Activated CD8-positive, alpha-beta memory T cell treated with anti-CD3 and anti-CD28 coated beads, Interleukin-2, amount 10 ng/mL, durations not matched to agents 7 days and 5 days (primary cell): Measurements from ENCODE around the gene MYOZ1. TPM values are rescaled to one million over a fixed set of nuclear protein-coding genes. Genes with fewer than 3 reads are reported as not detected.
"Not testable (repeated sequence)": the region's sequence is repeated elsewhere in the genome, so short reads cannot be mapped to it uniquely, and the experiment has no call there.

ENCODE experiments used
- ATAC-seq: fragments of 150-1000 bp; cut with Tn5 transposase; one replicate; pipeline ENCODE4 v1.10.0; 2021; ENCODE audit warnings: moderate library complexity
- CTCF ChIA-PET: fragments of 350-600 bp; sonication (Branson Sonifier 250); formaldehyde crosslinking; loops from one replicate; lab custom pipeline; 2021; ENCODE audit warnings: antibody characterized with exemption; lab: Charles Lee
- DNase-seq: peaks from one replicate; pipeline ENCODE4 v3.0.0-alpha.2; 2020
- H3K27ac Mint-ChIP-seq: one replicate; pipeline ENCODE4 v1.8.0; 2021; ENCODE audit warnings: mild to moderate bottlenecking, mixed read lengths
- H3K27me3 Mint-ChIP-seq: one replicate; pipeline ENCODE4 v1.8.0; 2021; ENCODE audit warnings: mixed read lengths
- H3K36me3 Mint-ChIP-seq: one replicate; pipeline ENCODE4 v1.8.0; 2021; ENCODE audit warnings: mild to moderate bottlenecking, mixed read lengths
- H3K4me1 Mint-ChIP-seq: one replicate; pipeline ENCODE4 v1.8.0; 2021; ENCODE audit warnings: mixed read lengths
- H3K4me3 Mint-ChIP-seq: one replicate; pipeline ENCODE4 v1.8.0; 2021; ENCODE audit warnings: mild to moderate bottlenecking, moderate library complexity, mixed read lengths
- H3K9me3 Mint-ChIP-seq: one replicate; pipeline ENCODE4 v1.8.0; 2022; ENCODE audit warnings: low read depth, mixed read lengths
- total RNA-seq, 2 experiments: library from RNA; stranded (reverse); gene quantifications; one replicate each; pipeline ENCODE4 v1.2.3, GENCODE V29; 2021

The MYOZ1 gene
- total RNA-seq, 2 experiments from 2014 or later = not detected

- H3K4me3 Mint-ChIP-seq, H3K27me3 Mint-ChIP-seq, H3K9me3 Mint-ChIP-seq, DNase-seq, H3K4me1 Mint-ChIP-seq, ATAC-seq, H3K27ac Mint-ChIP-seq, H3K36me3 Mint-ChIP-seq: not testable (repeated sequence)
- CTCF ChIA-PET = interaction anchor here (1.8 kb wide), 1 partner anchor 27 kb away, joined by 5 read pairs; no protein-coding TSS in a partner anchor
These were observed 24.1 kb downstream of the MYOZ1 start for GRCh38 chr10:73617143-73617542.

GRCh38 chr10:73614720-73615119, 26.6 kb downstream of the MYOZ1 start:
- Mint-ChIP-seq H3K4me1 (no peaks in the 10 kb centered on the region), H3K27me3 (no peaks in the 10 kb centered on the region), H3K27ac (no peak overlapping the region), H3K9me3 (no peaks in the 10 kb centered on the region), H3K4me3 (no peak overlapping the region), H3K36me3 (no peaks in the 10 kb centered on the region)
- no peak for DNase-seq
- ATAC-seq = no peak
- CTCF ChIA-PET = interaction anchor here (0.7 to 0.8 kb wide), 2 partner anchors 10 to 40 kb away, joined by 3 to 4 read pairs; no protein-coding TSS in a partner anchor

GRCh38 chr10:73609116-73609515, 32.2 kb downstream of the MYOZ1 start:
- Mint-ChIP-seq H3K4me1 (no peaks in the 10 kb centered on the region), H3K27me3 (no peaks in the 10 kb centered on the region), H3K27ac (no peak overlapping the region), H3K36me3 (no peaks in the 10 kb centered on the region), H3K4me3 (no peak overlapping the region), H3K9me3 (no peaks in the 10 kb centered on the region)
- ATAC-seq (no peak), DNase-seq (no peak)
- CTCF ChIA-PET = no interaction called here

- H3K4me1 Mint-ChIP-seq = no peaks in the 10 kb centered on the region
- H3K4me3 Mint-ChIP-seq = no peak overlapping the region
- no peak overlapping the region for H3K27ac Mint-ChIP-seq
- no peaks in the 10 kb centered on the region for H3K36me3 Mint-ChIP-seq
- ATAC-seq (no peak), DNase-seq (no peak)
- H3K9me3 Mint-ChIP-seq = no peaks in the 10 kb centered on the region
- CTCF ChIA-PET = interaction anchor here (0.9 kb wide), 1 partner anchor 42 kb away, joined by 3 read pairs; no protein-coding TSS in a partner anchor
- no peaks in the 10 kb centered on the region for H3K27me3 Mint-ChIP-seq
These were observed 39.8 kb downstream of the MYOZ1 start for GRCh38 chr10:73601486-73601921.

- Mint-ChIP-seq H3K27ac (no peak overlapping the region), H3K36me3 (no peaks in the 10 kb centered on the region), H3K4me3 (no peak overlapping the region), H3K4me1 (peaks cover 3% of the 10 kb centered on the region), H3K9me3 (no peaks in the 10 kb centered on the region), H3K27me3 (no peaks in the 10 kb centered on the region)
- CTCF ChIA-PET = interaction anchor here (0.8 to 1.4 kb wide), 3 partner anchors 12 to 68 kb away, joined by 3 to 4 read pairs (median 3); no protein-coding TSS in a partner anchor
- DNase-seq (no peak), ATAC-seq (no peak)
These were observed 43.9 kb downstream of the MYOZ1 start for GRCh38 chr10:73597346-73597745.

- CTCF ChIA-PET = no interaction called here
- H3K36me3 Mint-ChIP-seq = no peaks in the 10 kb centered on the region
These were observed 47.5 kb downstream of the MYOZ1 start for GRCh38 chr10:73593812-73594211.

GRCh38 chr10:73593110-73593509, 48.2 kb downstream of the MYOZ1 start:
- ATAC-seq = no peak
- CTCF ChIA-PET = no interaction called here
- peaks cover 16% of the 10 kb centered on the region for H3K4me1 Mint-ChIP-seq
- no peaks in the 10 kb centered on the region for H3K36me3 Mint-ChIP-seq
- H3K27me3 Mint-ChIP-seq = no peaks in the 10 kb centered on the region
- H3K9me3 Mint-ChIP-seq = no peaks in the 10 kb centered on the region
- no peak overlapping the region for H3K27ac Mint-ChIP-seq
- H3K4me3 Mint-ChIP-seq = no peak overlapping the region
- no peak for DNase-seq

More at GRCh38 chr10:73593812-73594211, 47.5 kb downstream of the MYOZ1 start:
- H3K4me1 Mint-ChIP-seq = peaks cover 16% of the 10 kb centered on the region
- H3K4me3 Mint-ChIP-seq = no peak overlapping the region
- no peaks in the 10 kb centered on the region for H3K9me3 Mint-ChIP-seq
- DNase-seq (no peak), ATAC-seq (no peak)
- no peaks in the 10 kb centered on the region for H3K27me3 Mint-ChIP-seq
- H3K27ac Mint-ChIP-seq = no peak overlapping the region

- no peak for DNase-seq
- H3K27ac Mint-ChIP-seq = no peak overlapping the region
- ATAC-seq = no peak
- no peaks in the 10 kb centered on the region for H3K9me3 Mint-ChIP-seq
- H3K36me3 Mint-ChIP-seq = no peaks in the 10 kb centered on the region
- H3K4me3 Mint-ChIP-seq = no peak overlapping the region
- H3K27me3 Mint-ChIP-seq = no peaks in the 10 kb centered on the region
- CTCF ChIA-PET = interaction anchor here (0.6 to 0.8 kb wide), 2 partner anchors 24 to 26 kb away, joined by 4 read pairs; no protein-coding TSS in a partner anchor
- peaks cover 16% of the 10 kb centered on the region for H3K4me1 Mint-ChIP-seq
These were observed 49.2 kb downstream of the MYOZ1 start for GRCh38 chr10:73591935-73592699.

GRCh38 chr10:73590881-73591799, 50.1 kb downstream of the MYOZ1 start, which contains the start of gene USP54:
USP54 (minus strand) TSS chr10:73591342; CDS start chr10:73575658, 15,684 bp downstream.
- Mint-ChIP-seq H3K9me3 (no peaks in the 10 kb centered on the region), H3K4me1 (peaks cover 16% of the 10 kb centered on the region), H3K4me3 (peak within 1 kb of the TSS; percentile 22), H3K27me3 (no peaks in the 10 kb centered on the region), H3K27ac (peak within 1 kb of the TSS; percentile 57), H3K36me3 (no peaks in the 10 kb centered on the region)
- DNase-seq (no peak), ATAC-seq (peak; percentile 65)
- CTCF ChIA-PET = interaction anchor here (0.9 to 2.5 kb wide), 2 partner anchors 54 to 62 kb away, joined by 3 to 9 read pairs; no protein-coding TSS in a partner anchor

- ATAC-seq (no peak), DNase-seq (no peak)
- CTCF ChIA-PET = interaction anchor here (2.5 kb wide), 1 partner anchor 60 kb away, joined by 9 read pairs; no protein-coding TSS in a partner anchor
- peaks cover 16% of the 10 kb centered on the region for H3K4me1 Mint-ChIP-seq
- H3K4me3 Mint-ChIP-seq = no peak overlapping the region
- H3K36me3 Mint-ChIP-seq = peaks cover 2% of the 10 kb centered on the region
- H3K27me3 Mint-ChIP-seq = no peaks in the 10 kb centered on the region
- H3K9me3 Mint-ChIP-seq = no peaks in the 10 kb centered on the region
- no peak overlapping the region for H3K27ac Mint-ChIP-seq
These were observed 51.6 kb downstream of the MYOZ1 start for GRCh38 chr10:73589563-73590126.

- Mint-ChIP-seq H3K4me3 (no peak overlapping the region), H3K36me3 (peaks cover 2% of the 10 kb centered on the region), H3K27ac (no peak overlapping the region), H3K9me3 (no peaks in the 10 kb centered on the region), H3K27me3 (no peaks in the 10 kb centered on the region), H3K4me1 (peaks cover 16% of the 10 kb centered on the region)
- DNase-seq (no peak), ATAC-seq (no peak)
- CTCF ChIA-PET = no interaction called here
These were observed 52.6 kb downstream of the MYOZ1 start for GRCh38 chr10:73588656-73589055.

GRCh38 chr10:73586583-73586984, 54.7 kb downstream of the MYOZ1 start:
- Mint-ChIP-seq H3K4me3 (no peak overlapping the region), H3K9me3 (no peaks in the 10 kb centered on the region), H3K36me3 (peaks cover 2% of the 10 kb centered on the region), H3K27me3 (no peaks in the 10 kb centered on the region), H3K27ac (no peak overlapping the region), H3K4me1 (peaks cover 8% of the 10 kb centered on the region)
- DNase-seq (no peak), ATAC-seq (no peak)
- CTCF ChIA-PET = interaction anchor here (0.9 to 1.5 kb wide), 2 partner anchors 16 to 180 kb away, joined by 3 read pairs; no protein-coding TSS in a partner anchor
